GM21619 (cell line): ENCODE results near the gene PLEKHM2.

ENCODE experiments used
- ATAC-seq: cut with Tn5 transposase; IDR thresholded peaks from one replicate; pipeline ENCODE4 v1.9.1; 2021; ENCODE audit not compliant: unreplicated experiment

The PLEKHM2 gene

DNA sequence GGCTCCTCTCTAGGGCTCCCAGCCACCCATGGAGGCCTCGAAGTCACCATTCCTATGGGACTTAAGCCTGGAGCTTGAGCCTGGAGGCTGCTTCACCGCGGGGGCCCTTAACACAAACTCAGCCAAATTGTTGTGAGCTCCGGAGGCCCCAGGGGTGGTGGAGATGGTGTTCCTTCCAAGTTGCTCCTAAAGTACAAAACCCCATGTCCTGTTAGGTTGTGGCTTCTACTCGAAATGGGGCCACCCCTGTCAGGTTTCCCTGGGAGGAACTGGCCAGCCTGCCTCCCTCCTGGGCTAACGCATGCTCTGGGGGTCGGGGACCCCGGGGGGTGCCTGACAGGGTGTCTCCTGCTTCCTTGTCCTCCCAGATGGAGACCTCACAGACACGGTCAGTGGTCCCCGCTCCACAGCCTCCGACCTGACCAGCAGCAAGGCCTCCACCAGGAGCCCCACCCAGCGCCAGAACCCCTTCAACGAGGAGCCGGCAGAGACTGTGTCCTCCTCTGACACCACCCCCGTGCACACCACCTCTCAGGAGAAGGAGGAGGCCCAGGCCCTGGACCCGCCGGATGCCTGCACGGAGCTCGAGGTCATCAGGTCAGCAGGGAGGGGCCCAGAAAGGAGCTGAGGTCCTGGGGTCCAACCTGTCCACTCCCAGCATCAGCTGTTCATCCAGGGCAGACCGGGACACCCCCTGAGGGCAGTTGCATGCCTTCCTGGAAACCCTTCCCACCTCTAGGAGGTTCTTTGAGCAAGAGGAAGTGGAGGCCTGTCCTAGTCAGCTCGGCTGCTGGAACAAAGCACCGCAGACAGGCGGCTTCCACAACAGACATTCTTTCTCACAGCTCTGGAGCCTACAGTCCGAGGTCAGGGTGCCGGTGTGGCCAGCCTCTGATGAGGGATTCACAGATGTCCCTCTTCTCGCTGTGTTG lies 41.1 kb downstream of the PLEKHM2 start:
- no peak for ATAC-seq

GRCh38 chr1:15726508-15726907 lies 42.4 kb downstream of the PLEKHM2 start:
- ATAC-seq: no peak

- ATAC-seq: no peak
Observed at GRCh38 chr1:15727021-15727420, 42.9 kb downstream of the PLEKHM2 start.

GRCh38 chr1:15727424-15727823 lies 43.3 kb downstream of the PLEKHM2 start:
- no peak for ATAC-seq

DNA sequence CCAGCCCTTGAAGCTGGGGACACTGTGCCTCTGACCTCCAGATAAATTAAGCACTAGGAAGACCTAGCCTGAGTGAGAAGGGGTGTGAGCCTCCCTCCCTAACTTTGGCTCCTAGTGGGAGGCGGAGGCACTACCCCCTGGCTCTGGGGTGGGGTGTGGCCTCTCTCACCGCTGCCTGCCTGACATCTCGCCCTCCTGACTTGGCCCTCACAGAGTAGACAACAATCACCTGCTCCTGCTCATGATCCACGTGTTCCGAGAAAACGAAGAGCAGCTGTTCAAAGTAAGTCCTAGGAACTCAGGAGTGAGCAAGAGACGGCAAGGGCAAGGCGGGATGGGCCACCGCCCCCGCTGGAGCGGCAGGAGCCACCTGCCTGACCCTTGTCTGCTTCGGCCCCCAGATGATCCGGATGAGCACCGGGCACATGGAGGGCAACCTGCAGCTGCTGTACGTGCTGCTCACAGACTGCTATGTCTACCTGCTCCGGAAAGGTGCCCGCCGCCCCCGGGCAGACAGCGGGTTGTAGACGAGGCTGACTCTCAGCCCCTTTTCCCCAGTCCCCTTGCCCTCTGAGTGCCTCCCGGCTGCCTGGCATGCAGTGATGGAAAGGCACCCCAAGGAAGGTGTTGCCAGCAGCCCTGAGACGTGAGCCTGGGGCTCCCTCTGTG lies 43.9 kb downstream of the PLEKHM2 start:
- no peak for ATAC-seq

DNA sequence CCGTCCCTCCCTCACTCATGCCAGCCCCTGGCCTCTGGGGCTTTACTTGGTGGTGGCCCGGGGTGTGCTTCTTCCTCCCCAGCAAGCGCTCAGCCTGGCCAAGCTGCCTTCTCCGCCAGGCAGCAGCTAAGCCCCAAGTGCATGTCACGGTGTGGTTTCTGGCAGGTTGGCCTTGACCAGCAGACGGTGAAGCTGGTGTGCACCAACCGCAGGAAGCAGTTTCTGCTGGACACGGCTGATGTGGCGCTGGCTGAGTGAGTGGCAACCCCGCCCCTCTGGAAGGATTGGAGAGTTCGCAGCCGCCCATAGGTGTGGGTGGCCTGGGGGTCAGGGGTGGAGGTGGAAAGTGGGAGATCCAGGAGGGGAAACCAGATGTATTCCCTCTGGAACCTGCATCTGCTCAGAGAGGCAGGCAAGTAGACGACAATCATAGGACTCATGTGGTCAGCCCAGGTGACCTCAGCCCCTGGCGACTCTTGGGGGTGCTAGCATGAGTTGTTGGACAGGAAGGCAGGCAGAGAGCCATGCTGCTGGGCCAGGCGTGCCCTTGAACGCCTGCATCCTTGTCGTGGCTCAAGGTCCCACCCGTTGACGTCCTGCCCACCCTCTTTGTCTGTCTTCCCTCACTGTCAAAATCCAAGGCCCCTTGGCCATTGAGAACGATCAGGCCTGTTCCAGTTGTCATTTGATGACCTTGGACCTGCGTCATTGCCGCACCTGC lies 45.0 kb downstream of the PLEKHM2 start:
- ATAC-seq: no peak

DNA sequence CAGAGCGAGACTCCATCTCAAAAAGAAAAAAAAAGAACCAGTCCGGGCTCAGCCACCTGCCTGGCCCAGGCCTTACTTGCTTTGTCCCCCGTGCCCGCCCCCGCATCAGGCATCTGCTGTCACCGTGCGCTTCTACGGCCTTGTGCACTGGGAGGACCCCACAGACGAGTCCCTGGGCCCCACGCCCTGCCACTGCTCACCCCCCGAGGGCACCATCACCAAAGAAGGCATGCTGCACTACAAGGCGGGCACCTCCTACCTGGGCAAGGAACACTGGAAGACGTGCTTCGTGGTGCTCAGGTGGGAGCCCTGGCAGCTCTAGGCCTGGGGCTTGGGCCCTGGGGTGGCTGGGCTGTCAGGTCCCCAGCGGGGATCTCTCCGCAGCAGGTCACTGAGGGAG lies 46.3 kb downstream of the PLEKHM2 start:
- no peak for ATAC-seq

- ATAC-seq: no peak
Observed at GRCh38 chr1:15730936-15731335, 46.8 kb downstream of the PLEKHM2 start.

GRCh38 chr1:15731735-15732685 lies 47.9 kb downstream of the PLEKHM2 start:
- no peak for ATAC-seq

- ATAC-seq: no peak
Observed at GRCh38 chr1:15732686-15733081, 48.6 kb downstream of the PLEKHM2 start.

- no peak for ATAC-seq
Observed at GRCh38 chr1:15733218-15733725, 49.2 kb downstream of the PLEKHM2 start.

DNA sequence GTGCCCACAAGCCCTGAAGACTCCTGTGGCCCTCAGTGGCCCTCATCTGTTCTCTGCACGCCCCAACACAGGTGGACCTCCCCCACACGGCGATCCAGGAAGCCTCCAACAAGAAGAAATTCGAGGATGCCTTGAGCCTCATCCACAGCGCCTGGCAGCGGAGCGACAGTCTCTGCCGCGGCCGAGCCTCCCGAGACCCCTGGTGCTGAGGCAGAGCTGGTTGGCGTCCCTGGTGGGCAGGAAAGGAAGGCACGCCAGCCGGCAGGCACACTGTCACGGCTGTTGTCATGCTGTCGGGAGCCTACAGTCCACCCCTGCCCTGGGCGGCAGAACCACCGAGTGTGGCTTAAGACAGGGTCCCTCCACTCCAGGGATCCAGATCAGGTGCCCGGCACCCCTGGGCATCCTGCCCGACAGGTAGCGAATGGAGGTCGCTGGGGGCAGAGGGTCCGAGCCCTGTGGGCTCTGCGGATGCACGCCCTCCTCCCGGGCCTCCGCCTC lies 49.7 kb downstream of the PLEKHM2 start:
- ATAC-seq: no peak

GRCh38 chr1:15734296-15734695 lies 50.2 kb downstream of the PLEKHM2 start:
- no peak for ATAC-seq

GRCh38 chr1:15734901-15735300 lies 50.8 kb downstream of the PLEKHM2 start:
- ATAC-seq: no peak

DNA sequence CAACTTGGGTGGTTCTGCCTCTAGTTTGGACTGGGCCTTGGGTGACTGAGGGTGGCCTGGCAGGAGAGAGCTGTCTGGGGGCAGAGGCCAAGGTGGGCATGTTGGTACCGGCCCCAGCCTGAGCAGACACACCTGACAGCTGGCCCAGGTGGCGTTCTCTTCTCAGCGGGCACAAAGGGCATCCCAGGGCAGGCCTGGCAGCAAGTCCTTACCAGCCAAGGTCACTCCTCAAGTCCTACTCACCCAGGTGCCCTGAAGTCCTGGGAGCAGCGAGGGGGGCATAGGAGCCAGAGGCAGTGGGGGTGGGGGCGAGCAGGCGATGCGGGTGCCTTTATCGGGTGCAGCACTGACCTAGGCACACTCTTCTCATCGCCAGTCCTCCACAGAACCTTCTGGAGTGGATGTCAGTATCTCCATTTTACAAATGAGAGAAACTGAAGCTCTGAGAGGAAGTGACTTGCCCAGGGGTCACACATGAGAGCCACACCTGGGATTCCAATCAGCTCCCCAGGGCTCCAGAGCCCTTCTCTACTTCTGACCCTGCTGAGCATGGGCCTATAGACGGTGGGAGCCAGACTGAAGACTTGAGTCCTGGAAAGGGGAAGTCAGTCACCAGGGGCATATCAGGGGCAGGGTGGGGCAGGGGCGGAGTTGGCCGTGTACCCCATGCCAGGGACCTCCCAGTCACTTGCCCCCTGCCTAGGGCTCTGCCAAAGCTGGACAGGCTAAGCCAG lies 51.4 kb downstream of the PLEKHM2 start:
- ATAC-seq: no peak

DNA sequence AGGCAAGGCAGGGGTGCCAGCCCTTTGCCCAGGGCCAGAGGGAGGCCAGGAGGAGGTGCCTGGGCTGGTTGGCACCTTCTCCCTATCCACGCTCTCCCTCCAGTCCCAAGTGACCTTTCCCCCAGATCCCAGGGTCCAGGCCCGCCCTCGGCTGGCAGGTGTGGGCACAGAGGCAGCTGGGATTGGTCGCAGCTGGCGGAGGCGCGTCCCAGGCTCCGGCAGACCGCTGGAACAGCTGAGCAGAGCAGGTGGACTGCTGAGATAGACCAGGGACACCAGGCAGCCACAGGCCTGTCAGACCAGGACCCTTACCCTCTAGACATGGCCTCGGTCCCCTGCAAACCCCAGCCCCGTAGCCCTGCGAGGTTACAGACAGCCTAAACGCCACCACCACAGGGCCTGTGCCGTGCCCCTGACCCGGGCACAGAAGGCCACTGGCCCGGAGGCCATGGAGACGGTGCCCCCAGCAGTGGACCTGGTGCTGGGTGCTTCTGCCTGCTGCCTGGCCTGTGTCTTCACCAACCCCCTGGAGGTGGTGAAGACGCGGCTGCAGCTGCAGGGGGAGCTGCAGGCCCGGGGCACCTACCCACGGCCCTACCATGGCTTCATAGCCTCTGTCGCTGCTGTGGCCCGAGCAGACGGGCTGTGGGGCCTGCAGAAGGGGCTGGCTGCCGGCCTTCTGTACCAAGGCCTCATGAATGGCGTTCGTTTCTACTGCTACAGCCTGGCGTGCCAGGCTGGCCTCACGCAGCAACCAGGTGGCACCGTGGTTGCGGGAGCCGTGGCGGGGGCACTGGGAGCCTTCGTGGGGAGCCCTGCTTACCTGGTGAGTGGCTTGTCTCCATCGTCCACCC lies 52.1 kb downstream of the PLEKHM2 start, which contains the start of gene SLC25A34:
SLC25A34 (plus strand) TSS at position 221 of the 854 bp plus-strand sequence; CDS start at position 449, 228 bp downstream.
- no peak for ATAC-seq

DNA sequence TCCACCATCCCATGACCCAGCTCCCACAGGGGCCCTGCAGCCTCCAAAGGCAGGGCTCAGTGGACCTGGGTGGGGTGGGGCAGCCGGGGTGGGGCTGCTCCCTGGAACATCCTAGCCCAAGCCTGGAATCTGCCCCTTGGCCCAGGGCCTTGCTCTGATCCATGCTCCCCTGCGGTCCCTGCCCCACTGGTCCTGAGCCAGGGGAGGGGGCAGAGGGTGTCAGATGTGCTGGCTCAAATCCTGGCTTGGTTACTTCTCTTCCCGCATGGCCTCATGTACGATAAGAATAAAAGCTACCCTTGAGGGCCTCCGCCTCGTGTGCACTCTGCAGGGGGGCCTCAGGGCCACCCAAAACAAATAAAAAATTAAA lies 52.8 kb downstream of the PLEKHM2 start:
- no peak for ATAC-seq
